DOHH2 (cell line): Measurements from ENCODE around the gene MYO5A.
A peak's percentile ranks its signal among the peaks of the same experiment; 100 is the strongest.
"Not testable (repeated sequence)": the region's sequence is repeated elsewhere in the genome, so short reads cannot be mapped to it uniquely, and the experiment has no call there.

Source experiments
- H3F3A ChIP-seq: fragments of 200-600 bp; sonication (generic), shearing (Covaris generic); 2 replicates; pipeline ENCODE4 v1.6.0; 2016; ENCODE audit warnings: antibody characterized with exemption, mild to moderate bottlenecking; ENCODE audit not compliant: control insufficient read depth, insufficient read depth
- H3K27ac ChIP-seq: fragments of 200-600 bp; sonication (generic); 2 replicates; pipeline ENCODE4 v1.5.1; 2014; ENCODE audit warnings: low read depth, mild to moderate bottlenecking, low read length, moderate library complexity
- H3K27me3 ChIP-seq: fragments of 200-600 bp; sonication (generic); 2 replicates; pipeline ENCODE4 v1.6.1; 2014; ENCODE audit warnings: mild to moderate bottlenecking, low read length, mixed read lengths; ENCODE audit not compliant: control insufficient read depth
- H3K36me3 ChIP-seq: fragments of 200-600 bp; sonication (generic); 2 replicates; pipeline ENCODE4 v1.6.1; 2014; ENCODE audit warnings: mild to moderate bottlenecking, low read length, moderate library complexity, mixed read lengths; ENCODE audit not compliant: control insufficient read depth
- H3K4me1 ChIP-seq: fragments of 200-600 bp; sonication (generic); 2 replicates; pipeline ENCODE4 v1.6.1; 2014; ENCODE audit warnings: mild to moderate bottlenecking, low read length, mixed read lengths; ENCODE audit not compliant: control insufficient read depth
- H3K4me2 ChIP-seq: fragments of 200-600 bp; sonication (generic); 2 replicates; pipeline ENCODE4 v1.6.0; 2014; ENCODE audit warnings: mild to moderate bottlenecking, low read length, moderate library complexity
- H3K4me3 ChIP-seq: fragments of 200-600 bp; sonication (generic); 2 replicates; pipeline ENCODE4 v1.5.1; 2014; ENCODE audit warnings: mild to moderate bottlenecking, low read length, mixed read lengths
- H3K79me2 ChIP-seq: fragments of 200-600 bp; sonication (generic); 2 replicates; pipeline ENCODE4 v1.6.1; 2014; ENCODE audit warnings: mild to moderate bottlenecking, low read length, mixed read lengths; ENCODE audit not compliant: control insufficient read depth
- H3K9me2 ChIP-seq: fragments of 200-600 bp; sonication (generic); replicated peaks from 2 replicates; pipeline ENCODE4 v1.6.1; 2014; ENCODE audit warnings: mild to moderate bottlenecking, low read length, mixed read lengths; ENCODE audit not compliant: control insufficient read depth
- H3K9me3 ChIP-seq: fragments of 200-600 bp; sonication (generic); 2 replicates; pipeline ENCODE4 v1.6.1; 2014; ENCODE audit warnings: antibody characterized with exemption, low read length, mixed read lengths; ENCODE audit not compliant: control insufficient read depth, insufficient read depth
- H4K20me1 ChIP-seq: fragments of 200-600 bp; sonication (generic); 2 replicates; pipeline ENCODE4 v1.6.0; 2014; ENCODE audit warnings: low read depth, mild to moderate bottlenecking, antibody characterized with exemption, low read length, moderate library complexity; ENCODE audit not compliant: control insufficient read depth, insufficient read depth
- CTCF ChIP-seq: fragments of 200-600 bp; sonication (generic); IDR thresholded peaks from one replicate; pipeline ENCODE4 v1.5.1; 2014; ENCODE audit warnings: antibody characterized with exemption, mild to moderate bottlenecking, low read depth, low read length; ENCODE audit not compliant: poor library complexity, severe bottlenecking
- EZH2phosphoT487 ChIP-seq: fragments of 200-600 bp; sonication (generic); IDR thresholded peaks from 2 replicates; pipeline ENCODE4 v1.6.1; 2017; ENCODE audit warnings: borderline replicate concordance, mild to moderate bottlenecking, antibody characterized with exemption, low read length, moderate library complexity, mixed read lengths

The MYO5A gene

GRCh38 chr15:52491472-52491871 is 37.2 kb downstream of the MYO5A start:
- TF ChIP-seq CTCF: no peak
- no peak for TF ChIP-seq EZH2phosphoT487
- no peak overlapping the region for H3K27ac ChIP-seq
- H3F3A ChIP-seq: no peaks in the 10 kb centered on the region
- H3K9me2 ChIP-seq: no peaks in the 10 kb centered on the region
- H3K9me3 ChIP-seq: no peaks in the 10 kb centered on the region
- peaks cover 67% of the 10 kb centered on the region for H3K79me2 ChIP-seq
- no peaks in the 10 kb centered on the region for H3K27me3 ChIP-seq
- H3K4me1 ChIP-seq: peaks cover 39% of the 10 kb centered on the region
- H4K20me1 ChIP-seq: no peaks in the 10 kb centered on the region
- no peaks in the 10 kb centered on the region for H3K36me3 ChIP-seq
- H3K4me2 ChIP-seq: no peak overlapping the region
- no peak overlapping the region for H3K4me3 ChIP-seq

- not testable (repeated sequence) for H3K36me3 ChIP-seq, H3K27ac ChIP-seq, H3K27me3 ChIP-seq, H3F3A ChIP-seq, H4K20me1 ChIP-seq, H3K9me2 ChIP-seq, H3K9me3 ChIP-seq
- Histone ChIP-seq H3K4me3 (peak overlapping the region; percentile 50), H3K4me1 (peaks cover 34% of the 10 kb centered on the region), H3K79me2 (peaks cover 64% of the 10 kb centered on the region), H3K4me2 (peak overlapping the region; percentile 71)
Measured at GRCh38 chr15:52489430-52489829, 39.2 kb downstream of the MYO5A start.

DNA sequence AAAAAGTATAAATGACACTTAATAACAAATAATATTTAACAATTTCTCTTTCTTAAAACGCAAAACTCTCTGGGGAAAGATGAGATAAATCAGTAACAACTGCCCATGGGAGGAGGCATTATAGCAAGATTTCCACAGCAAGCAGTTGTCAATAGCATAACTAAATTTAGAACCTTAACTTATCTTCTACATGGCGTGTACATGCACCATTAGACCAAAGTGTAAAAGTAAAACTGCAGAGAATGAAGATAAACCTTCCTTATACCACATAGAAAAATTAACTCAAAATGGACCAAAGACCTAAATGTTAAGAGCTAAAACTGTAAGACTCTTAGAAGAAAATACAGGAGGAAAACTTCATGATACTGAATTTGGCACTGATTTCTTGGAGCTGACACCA is 39.9 kb downstream of the MYO5A start:
- H3F3A ChIP-seq: no peaks in the 10 kb centered on the region
- no peaks in the 10 kb centered on the region for H4K20me1 ChIP-seq
- H3K9me2 ChIP-seq: no peaks in the 10 kb centered on the region
- peaks cover 36% of the 10 kb centered on the region for H3K4me1 ChIP-seq
- H3K36me3 ChIP-seq: no peaks in the 10 kb centered on the region
- peak overlapping the region; percentile 71 for H3K4me2 ChIP-seq
- peak overlapping the region; percentile 50 for H3K4me3 ChIP-seq
- no peaks in the 10 kb centered on the region for H3K27me3 ChIP-seq
- H3K9me3 ChIP-seq: no peaks in the 10 kb centered on the region
- TF ChIP-seq EZH2phosphoT487 (no peak), CTCF (no peak)
- H3K27ac ChIP-seq: no peak overlapping the region
- H3K79me2 ChIP-seq: peaks cover 64% of the 10 kb centered on the region

- no peak overlapping the region for H3K27ac ChIP-seq
- no peak overlapping the region for H3K4me2 ChIP-seq
- H3K9me3 ChIP-seq: no peaks in the 10 kb centered on the region
- H3K36me3 ChIP-seq: no peaks in the 10 kb centered on the region
- peaks cover 3% of the 10 kb centered on the region for H3F3A ChIP-seq
- no peaks in the 10 kb centered on the region for H3K27me3 ChIP-seq
- TF ChIP-seq CTCF (no peak), EZH2phosphoT487 (no peak)
- no peaks in the 10 kb centered on the region for H4K20me1 ChIP-seq
- peaks cover 66% of the 10 kb centered on the region for H3K79me2 ChIP-seq
- no peak overlapping the region for H3K4me3 ChIP-seq
- peaks cover 60% of the 10 kb centered on the region for H3K4me1 ChIP-seq
- H3K9me2 ChIP-seq: no peaks in the 10 kb centered on the region
Measured at GRCh38 chr15:52486003-52486996, 42.4 kb downstream of the MYO5A start.
